NT2/D1 (cell line): ENCODE measurements around the gene ANKRD31.

Experiments
- SUZ12 ChIP-seq: IDR thresholded peaks from 2 replicates; pipeline ENCODE4 v1.6.1; 2011; ENCODE audit not compliant: insufficient read length, insufficient read depth; ENCODE audit errors: extremely low read depth
- YY1 ChIP-seq: IDR thresholded peaks from 2 replicates; pipeline ENCODE4 v1.6.1; 2011; ENCODE audit not compliant: insufficient read length, insufficient read depth
- ZNF274 ChIP-seq: IDR thresholded peaks from 2 replicates; pipeline ENCODE4 v1.6.1; 2011; ENCODE audit warnings: mild to moderate bottlenecking, low read depth, low read length

- TF ChIP-seq YY1 (no peak), ZNF274 (no peak), SUZ12 (no peak)
These were observed 47.3 kb downstream of the ANKRD31 start for GRCh38 chr5:75189353-75189752.
